Measurements from ENCODE around the gene TLR1.

Gene TLR1

DNA sequence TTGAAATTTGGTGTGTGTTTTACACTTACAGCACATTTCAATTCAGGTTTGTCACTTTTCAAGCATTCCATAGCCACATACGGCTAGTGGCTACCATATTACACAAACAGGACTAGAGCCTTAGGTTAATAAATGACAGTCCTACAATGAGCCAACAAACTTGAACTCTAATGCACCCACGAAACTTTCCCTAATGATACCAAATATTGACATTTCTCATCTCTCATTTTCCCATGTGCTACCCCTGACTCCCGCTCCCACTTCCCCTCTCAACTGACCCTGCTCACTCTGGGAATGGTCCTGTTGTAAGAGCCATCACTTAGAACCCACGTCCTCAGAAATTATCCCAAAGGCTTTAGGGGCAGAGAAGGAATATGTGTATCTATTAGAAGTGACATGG, 16.9 kb downstream of the TLR1 start:
- TF ChIP-seq RAD21 (IDR thresholded peaks at IDR 0.05; ENCODE audit: low read depth) (no peak), EP300 (IDR thresholded peaks at IDR 0.05; ENCODE audit: borderline replicate concordance) (no peak), TCF12 (IDR thresholded peaks at IDR 0.05; ENCODE audit: low read depth) (no peak), YY1 (IDR thresholded peaks at IDR 0.05; ENCODE audit: low read depth) (no peak), TEAD4 (IDR thresholded peaks at IDR 0.05) (no peak), ZBTB7A (IDR thresholded peaks at IDR 0.05; ENCODE audit: low read depth) (no peak), TAF1 (IDR thresholded peaks at IDR 0.05; ENCODE audit: low read depth) (no peak), CEBPB (IDR thresholded peaks at IDR 0.05) (no peak), NFIC (IDR thresholded peaks at IDR 0.05) (no peak)

- TF ChIP-seq REST (IDR thresholded peaks at IDR 0.05; ENCODE audit: low read depth) (no peak), TCF12 (IDR thresholded peaks at IDR 0.05; ENCODE audit: low read depth) (no peak), CREB1 (IDR thresholded peaks at IDR 0.05; ENCODE audit: low read depth) (no peak), EGR1 (IDR thresholded peaks at IDR 0.05) (no peak), TAF1 (IDR thresholded peaks at IDR 0.05; ENCODE audit: low read depth) (no peak), MAX (IDR thresholded peaks at IDR 0.05) (no peak), RAD21 (IDR thresholded peaks at IDR 0.05; ENCODE audit: low read depth) (no peak), CEBPB (IDR thresholded peaks at IDR 0.05) (no peak), EP300 (IDR thresholded peaks at IDR 0.05; ENCODE audit: borderline replicate concordance) (no peak), NFIC (IDR thresholded peaks at IDR 0.05) (no peak), YY1 (IDR thresholded peaks at IDR 0.05; ENCODE audit: low read depth) (no peak), TEAD4 (IDR thresholded peaks at IDR 0.05) (no peak), FOXM1 (IDR thresholded peaks at IDR 0.05; ENCODE audit: borderline replicate concordance, low read depth) (no peak), ZBTB7A (IDR thresholded peaks at IDR 0.05; ENCODE audit: low read depth) (no peak), USF1 (IDR thresholded peaks at IDR 0.05) (no peak)
Measured at GRCh38 chr4:38785901-38786402, 18.6 kb downstream of the TLR1 start.

- TF ChIP-seq REST (IDR thresholded peaks at IDR 0.05; ENCODE audit: low read depth) (no peak), TEAD4 (IDR thresholded peaks at IDR 0.05) (no peak), TAF1 (IDR thresholded peaks at IDR 0.05; ENCODE audit: low read depth) (no peak), EP300 (IDR thresholded peaks at IDR 0.05; ENCODE audit: borderline replicate concordance) (no peak)
Measured at GRCh38 chr4:38785041-38785790, 19.4 kb downstream of the TLR1 start.

GRCh38 chr4:38784141-38784540, 20.4 kb downstream of the TLR1 start:
- TF ChIP-seq EGR1 (IDR thresholded peaks at IDR 0.05) (no peak), NFIC (IDR thresholded peaks at IDR 0.05) (no peak), TEAD4 (IDR thresholded peaks at IDR 0.05) (no peak), REST (IDR thresholded peaks at IDR 0.05; ENCODE audit: low read depth) (no peak), TCF12 (IDR thresholded peaks at IDR 0.05; ENCODE audit: low read depth) (no peak), USF1 (IDR thresholded peaks at IDR 0.05) (no peak), CREB1 (IDR thresholded peaks at IDR 0.05; ENCODE audit: low read depth) (no peak), RAD21 (IDR thresholded peaks at IDR 0.05; ENCODE audit: low read depth) (no peak), EP300 (IDR thresholded peaks at IDR 0.05; ENCODE audit: borderline replicate concordance) (no peak), YY1 (IDR thresholded peaks at IDR 0.05; ENCODE audit: low read depth) (no peak), TAF1 (IDR thresholded peaks at IDR 0.05; ENCODE audit: low read depth) (no peak), CEBPB (IDR thresholded peaks at IDR 0.05) (no peak), ZBTB7A (IDR thresholded peaks at IDR 0.05; ENCODE audit: low read depth) (no peak), FOXM1 (IDR thresholded peaks at IDR 0.05; ENCODE audit: borderline replicate concordance, low read depth) (no peak), MAX (IDR thresholded peaks at IDR 0.05) (no peak)
